Measurements from ENCODE around the gene SMC5.

GRCh38 chr9:70232476-70232875 is 26.3 kb upstream of the SMC5 start:
- no peak for TF ChIP-seq CTCF (IDR thresholded peaks at IDR 0.05)
- no peak for TF ChIP-seq POLR2A (IDR thresholded peaks at IDR 0.05)
- TF ChIP-seq EP300 (IDR thresholded peaks at IDR 0.05): no peak
